GM12878 (cell line): ENCODE results near the gene STX19. TPM values are rescaled to one million over a fixed set of nuclear protein-coding genes. Genes with fewer than 3 reads are reported as not detected.

Experiments
- ATAC-seq: fragments of 200-7000 bp; cut with Tn5 transposase; 3 replicates; pipeline ENCODE4 v1.9.1; 2020; ENCODE audit warnings: mild to moderate bottlenecking, moderate library complexity
- BruUV-seq: library from RNA; stranded (reverse); fragments of 400-500 nt; replicated peaks from 2 replicates; lab custom pipeline; 2021; lab: Mats Ljungman, UMichigan
- CTCF ChIA-PET: fragments of 300-600 bp; sonication (Branson Sonifier 250); formaldehyde crosslinking; extraction: SDS; loops from one replicate; lab custom pipeline; 2021; ENCODE audit warnings: inconsistent platforms; lab: Yijun Ruan, JAX
- POLR2A ChIA-PET: fragments of 350-600 bp; formaldehyde crosslinking; extraction: SDS; loops from one replicate; lab custom pipeline; 2021; ENCODE audit warnings: inconsistent platforms; lab: Charles Lee
- RAD21 ChIA-PET: fragments of 300-600 bp; sonication (Branson Sonifier 250); formaldehyde crosslinking; loops from one replicate; lab custom pipeline; 2023; ENCODE audit warnings: antibody characterized with exemption; ENCODE audit not compliant: unreplicated experiment; lab: Charles Lee
- SMC1A ChIA-PET: fragments of 300-600 bp; sonication (Branson Sonifier 250); formaldehyde crosslinking; loops from one replicate; lab custom pipeline; 2023; ENCODE audit not compliant: unreplicated experiment, uncharacterized antibody; lab: Charles Lee
- DNase-seq: peaks from one replicate; pipeline ENCODE4 v3.0.0-alpha.2; 2011; ENCODE audit warnings: low read depth, low spot score
- FAIRE-seq: peaks from 3 replicates; lab custom pipeline; 2011; peaks lifted over from hg19 to GRCh38; lab: Jason Lieb, UNC
- H2AFZ ChIP-seq: 2 replicates; pipeline ENCODE4 v1.6.0; 2011; ENCODE audit warnings: low read depth, low read length, control low read depth; ENCODE audit not compliant: control insufficient read depth
- H3K27ac ChIP-seq: 2 replicates; pipeline ENCODE4 v1.5.1; 2011; ENCODE audit warnings: control low read depth; ENCODE audit not compliant: control insufficient read depth, insufficient read depth
- H3K27me3 ChIP-seq, 2 experiments: replicated peaks in 1 of 2; 2 replicates each; pipeline versions ENCODE4 v1.6.0 to v1.6.1; 2011; ENCODE audit warnings: low read length in 1 of 2; ENCODE audit not compliant: control insufficient read depth in 2 of 2, insufficient read depth in 2 of 2
- H3K36me3 ChIP-seq, 2 experiments: 2 replicates each; pipeline ENCODE4 v1.5.1; 2011; ENCODE audit warnings: low read length in 1 of 2; ENCODE audit not compliant: control insufficient read depth in 2 of 2, insufficient read depth in 2 of 2
- H3K4me1 ChIP-seq: 2 replicates; pipeline ENCODE4 v1.6.1; 2011; ENCODE audit warnings: mild to moderate bottlenecking, low read length, moderate library complexity, mixed read lengths; ENCODE audit not compliant: control insufficient read depth, insufficient read depth
- H3K4me2 ChIP-seq: 2 replicates; pipeline ENCODE4 v1.6.0; 2011; ENCODE audit warnings: control low read depth; ENCODE audit not compliant: control insufficient read depth, insufficient read depth
- H3K4me3 ChIP-seq: fragments of 200-600 bp; sonication (generic); 2 replicates; pipeline ENCODE4 v1.5.1; 2016
- H3K79me2 ChIP-seq: 2 replicates; pipeline ENCODE4 v1.6.0; 2011; ENCODE audit warnings: low read length; ENCODE audit not compliant: control insufficient read depth, insufficient read depth
- H3K9ac ChIP-seq: 2 replicates; pipeline ENCODE4 v1.8.0; 2011; ENCODE audit warnings: low read length, control low read depth, mixed read lengths; ENCODE audit not compliant: control insufficient read depth, insufficient read depth
- H3K9me3 ChIP-seq: replicated peaks from 3 replicates; pipeline ENCODE4 v1.5.1; 2011; ENCODE audit warnings: mild to moderate bottlenecking, low read length; ENCODE audit not compliant: control insufficient read depth, insufficient read depth
- H4K20me1 ChIP-seq: 2 replicates; pipeline ENCODE4 v1.6.0; 2011; ENCODE audit not compliant: control insufficient read depth, insufficient read depth
- E2F8 ChIP-seq: fragments of 450-650 bp; IDR thresholded peaks from 2 replicates; pipeline ENCODE4 v1.6.1; 2018; ENCODE audit warnings: mild to moderate bottlenecking, low read depth, moderate library complexity; ENCODE audit not compliant: partially characterized antibody
- ESRRA ChIP-seq: IDR thresholded peaks from 2 replicates; pipeline ENCODE4 v1.6.1; 2012; ENCODE audit warnings: mild to moderate bottlenecking, low read length, improper control_type of control experiment
- KLF5 ChIP-seq: fragments of 450-650 bp; IDR thresholded peaks from 2 replicates; pipeline ENCODE4 v1.6.1; 2014; ENCODE audit warnings: mild to moderate bottlenecking; ENCODE audit not compliant: partially characterized antibody
- NFXL1 ChIP-seq: fragments of 450-650 bp; IDR thresholded peaks from 2 replicates; pipeline ENCODE4 v1.6.1; 2017; ENCODE audit warnings: antibody characterized with exemption, mild to moderate bottlenecking, borderline replicate concordance
- TBL1XR1 ChIP-seq: IDR thresholded peaks from 2 replicates; pipeline ENCODE4 v1.6.1; 2012; ENCODE audit warnings: low read depth, low read length, improper control_type of control experiment
- ZNF217 ChIP-seq: fragments of 450-650 bp; IDR thresholded peaks from 2 replicates; pipeline ENCODE4 v1.6.1; 2017; ENCODE audit warnings: antibody characterized with exemption, mild to moderate bottlenecking
- in situ Hi-C: fragments of 300-500 bp; cut with MboI; formaldehyde crosslinking; loops from 9 replicates; pipeline ENCODE4 v1.14.3; 2018; ENCODE audit warnings: mixed read lengths
- intact Hi-C: fragments of 100-400 bp; cut with micrococcal nuclease; formaldehyde crosslinking; loops from one replicate; pipeline ENCODE4 v1.14.2; 2022; ENCODE audit not compliant: unreplicated experiment
- polyA plus RNA-seq, 11 experiments: library from polyadenylated mRNA; depleted of rRNA in 4 of 11; unstranded in 6 of 11; stranded (reverse) in 5 of 11; fragments of >200 nt; fragmentation: Nextera tagmentation in 4 of 11; fragmentation: Illumina TruSeq in 1 of 11; extraction: Ambion mirVana in 4 of 11; extraction: Trizol in 1 of 11; gene quantifications; 1 replicate in 1 of 11; 2 replicates in 10 of 11; pipeline versions ENCODE4 v1.2.1 to v1.2.3, GENCODE V29; 2011 to 2016; ENCODE audit warnings: inconsistent platforms in 2 of 11, missing spikeins in 2 of 11, low read depth in 1 of 11
- total RNA-seq, 4 experiments: library from RNA; depleted of rRNA in 3 of 4; stranded (reverse); fragments of >200 nt in 3 of 4; fragmentation: Illumina TruSeq in 1 of 4; extraction: Trizol in 1 of 4; gene quantifications; 2 replicates each; pipeline versions ENCODE4 v1.2.1 to v1.2.3, GENCODE V29; 2013 to 2021

STX19 gene
- total and polyA plus RNA-seq, 10 of the 15 experiments (the other 5 are each of a cell fraction or from before 2014, with no cell fraction given), result 0.10 to 0.14 (median 0.11) TPM; not detected in 7

GRCh38 chr3:94061297-94061696, 32.9 kb upstream of the STX19 start (continued):
- TF ChIP-seq E2F8 (no peak), TBL1XR1 (no peak)
- TF ChIP-seq, all 136 proteins: peak for 0

- in situ Hi-C loops (no loop called here), intact Hi-C loops (no loop called here)
- no TSS peak for BruUV-seq
- no peaks in the 10 kb centered on the region for H3K27me3 ChIP-seq
- ATAC-seq, result no peak
- ChIA-PET SMC1A (interaction anchor here (0.6 to 2.0 kb wide), 5 partner anchors 12 to 32 kb away, joined by 3 to 11 read pairs (median 3); partner anchors contain the start of genes DHFR2 and NSUN3), CTCF (interaction anchor here (1.1 to 2.5 kb wide), 3 partner anchors 14 to 19 kb away, joined by 4 to 12 read pairs (median 10); no protein-coding TSS in a partner anchor), RAD21 (no interaction called here), POLR2A (no interaction called here)
- no peaks in the 10 kb centered on the region for H3K79me2 ChIP-seq
- H3K9me3 ChIP-seq, result no peaks in the 10 kb centered on the region
- DNase-seq, result no peak
- FAIRE-seq, result no peak
- no peak overlapping the region for H2AFZ ChIP-seq
- no peak overlapping the region for H3K27ac ChIP-seq
- no peaks in the 10 kb centered on the region for H4K20me1 ChIP-seq
- H3K36me3 ChIP-seq, result no peaks in the 10 kb centered on the region
- no peaks in the 10 kb centered on the region for H3K4me1 ChIP-seq
- no peak for TF ChIP-seq ZNF217
- TF ChIP-seq NFXL1, result no peak
- TF ChIP-seq KLF5, result no peak
- no peak for TF ChIP-seq ESRRA
- H3K4me3 ChIP-seq, result no peak overlapping the region
- H3K4me2 ChIP-seq, result no peak overlapping the region
- no peak overlapping the region for H3K9ac ChIP-seq
These were observed 22.1 kb upstream of the STX19 start for GRCh38 chr3:94050546-94050945.
